Measurements from ENCODE around the gene SLC22A7.

DNA sequence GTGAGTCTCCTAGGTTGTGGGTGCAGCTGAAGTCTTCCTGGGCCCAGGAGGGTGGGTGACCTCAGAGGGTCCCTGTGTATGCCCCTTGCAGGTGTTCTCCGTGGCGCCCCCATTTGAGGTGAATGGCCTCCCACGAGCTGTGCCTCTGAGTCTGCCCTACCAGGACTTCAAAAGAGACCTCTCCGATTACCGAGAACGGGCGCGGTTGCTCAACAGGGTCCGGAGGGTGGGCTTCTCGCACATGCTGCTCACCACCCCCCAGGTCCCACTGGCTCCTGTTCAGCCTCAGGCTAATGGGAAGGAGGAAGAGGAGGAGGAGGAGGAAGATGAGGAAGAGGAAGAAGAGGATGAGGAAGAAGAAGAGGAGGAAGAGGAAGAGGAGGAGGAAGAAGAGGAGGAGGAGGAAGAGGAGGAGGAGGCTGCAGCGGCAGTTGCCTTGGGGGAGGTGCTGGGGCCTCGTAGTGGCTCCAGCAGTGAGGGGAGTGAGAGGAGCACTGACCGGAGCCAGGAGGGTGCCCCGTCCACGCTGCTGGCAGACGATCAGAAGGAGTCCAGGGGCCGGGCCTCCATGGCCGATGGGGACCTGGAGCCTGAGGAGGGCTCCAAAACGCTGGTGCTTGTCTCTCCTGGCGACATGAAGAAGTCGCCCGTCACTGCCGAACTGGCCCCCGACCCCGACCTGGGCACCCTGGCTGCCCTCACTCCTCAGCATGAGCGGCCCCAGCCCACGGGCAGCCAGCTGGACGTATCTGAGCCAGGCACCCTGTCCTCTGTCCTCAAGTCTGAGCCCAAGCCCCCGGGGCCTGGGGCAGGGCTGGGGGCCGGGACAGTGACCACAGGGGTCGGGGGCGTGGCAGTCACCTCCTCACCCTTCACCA lies 15.2 kb upstream of the SLC22A7 start:
- TF ChIP-seq, protein P1, sequence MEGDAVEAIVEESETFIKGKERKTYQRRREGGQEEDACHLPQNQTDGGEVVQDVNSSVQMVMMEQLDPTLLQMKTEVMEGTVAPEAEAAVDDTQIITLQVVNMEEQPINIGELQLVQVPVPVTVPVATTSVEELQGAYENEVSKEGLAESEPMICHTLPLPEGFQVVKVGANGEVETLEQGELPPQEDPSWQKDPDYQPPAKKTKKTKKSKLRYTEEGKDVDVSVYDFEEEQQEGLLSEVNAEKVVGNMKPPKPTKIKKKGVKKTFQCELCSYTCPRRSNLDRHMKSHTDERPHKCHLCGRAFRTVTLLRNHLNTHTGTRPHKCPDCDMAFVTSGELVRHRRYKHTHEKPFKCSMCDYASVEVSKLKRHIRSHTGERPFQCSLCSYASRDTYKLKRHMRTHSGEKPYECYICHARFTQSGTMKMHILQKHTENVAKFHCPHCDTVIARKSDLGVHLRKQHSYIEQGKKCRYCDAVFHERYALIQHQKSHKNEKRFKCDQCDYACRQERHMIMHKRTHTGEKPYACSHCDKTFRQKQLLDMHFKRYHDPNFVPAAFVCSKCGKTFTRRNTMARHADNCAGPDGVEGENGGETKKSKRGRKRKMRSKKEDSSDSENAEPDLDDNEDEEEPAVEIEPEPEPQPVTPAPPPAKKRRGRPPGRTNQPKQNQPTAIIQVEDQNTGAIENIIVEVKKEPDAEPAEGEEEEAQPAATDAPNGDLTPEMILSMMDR (IDR thresholded peaks at IDR 0.05 in 4 of 5, conservative IDR thresholded peaks at IDR 0.05 in 1 of 5) = no peak
- TF ChIP-seq POLR2A (IDR thresholded peaks at IDR 0.05) = no peak

Data from gastrocnemius medialis (tissue), 4 donors.